OCI-M1 (cell line): ENCODE results near the gene CST9.
"Not testable (repeated sequence)": the region's sequence is repeated elsewhere in the genome, so short reads cannot be mapped to it uniquely, and the experiment has no call there.

Experiments used
- DNase-seq: peaks from one replicate; lab custom pipeline; 2025; lab: John Stamatoyannopoulos, UW

Gene CST9

GRCh38 chr20:23637282-23638221 is 31.8 kb upstream of the CST9 start, which contains the start of gene CST3:
CST3 (minus strand) TSS chr20:23637955; CDS start chr20:23637862, 93 bp downstream.
- DNase-seq = peak; percentile 91

GRCh38 chr20:23636908-23637281 is 31.2 kb upstream of the CST9 start:
- no peak for DNase-seq

- DNase-seq = no peak
Measured at GRCh38 chr20:23636182-23636907, 30.6 kb upstream of the CST9 start.

GRCh38 chr20:23635768-23636090 is 30.0 kb upstream of the CST9 start:
- DNase-seq = not testable (repeated sequence)

- DNase-seq = no peak
Measured at GRCh38 chr20:23634985-23635767, 29.5 kb upstream of the CST9 start.

GRCh38 chr20:23634044-23634801 is 28.5 kb upstream of the CST9 start:
- no peak for DNase-seq

- DNase-seq = no peak
Measured at GRCh38 chr20:23632711-23633573, 27.2 kb upstream of the CST9 start.

GRCh38 chr20:23631981-23632710 is 26.4 kb upstream of the CST9 start:
- no peak for DNase-seq

GRCh38 chr20:23631226-23631822 is 25.6 kb upstream of the CST9 start:
- DNase-seq = no peak

- DNase-seq = no peak
Measured at GRCh38 chr20:23630392-23630849, 24.7 kb upstream of the CST9 start.

- no peak for DNase-seq
Measured at GRCh38 chr20:23629542-23630391, 24.1 kb upstream of the CST9 start.

- DNase-seq = no peak
Measured at GRCh38 chr20:23629017-23629541, 23.4 kb upstream of the CST9 start.

- DNase-seq = no peak
Measured at GRCh38 chr20:23628402-23629016, 22.8 kb upstream of the CST9 start.

GRCh38 chr20:23627501-23627900 is 21.8 kb upstream of the CST9 start:
- DNase-seq = no peak

GRCh38 chr20:23626040-23626620 is 20.4 kb upstream of the CST9 start:
- DNase-seq = peak; percentile 19

- DNase-seq = no peak
Measured at GRCh38 chr20:23625236-23625964, 19.7 kb upstream of the CST9 start.

GRCh38 chr20:23624324-23624691 is 18.6 kb upstream of the CST9 start:
- peak; percentile 57 for DNase-seq
